HG02840 (cell line): ENCODE results near the gene HDC.

ENCODE experiments used
- ATAC-seq: cut with Tn5 transposase; IDR thresholded peaks from one replicate; pipeline ENCODE4 v1.9.1; 2021; ENCODE audit warnings: mild to moderate bottlenecking, moderate library complexity, moderate number of reproducible peaks; ENCODE audit not compliant: unreplicated experiment, low FRiP score

HDC gene

DNA sequence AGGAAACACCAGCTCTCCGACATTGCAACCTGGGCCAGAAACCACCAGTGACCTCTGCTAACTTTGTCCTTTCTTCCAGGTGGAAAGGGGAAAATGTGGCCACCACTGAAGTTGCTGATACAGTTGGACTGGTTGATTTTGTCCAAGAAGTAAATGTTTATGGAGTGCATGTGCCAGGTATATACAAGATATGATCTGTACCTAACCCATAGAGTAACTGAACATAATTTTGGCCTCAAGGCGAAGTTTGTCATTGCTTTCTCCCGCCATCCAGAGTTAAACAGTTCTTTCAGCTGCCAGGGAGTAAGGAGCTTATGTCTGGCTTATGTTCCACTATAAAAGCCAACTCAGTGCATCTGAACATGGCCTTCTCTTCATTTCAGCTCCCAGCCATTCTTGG is 36.7 kb downstream of the HDC start:
- ATAC-seq: no peak

DNA sequence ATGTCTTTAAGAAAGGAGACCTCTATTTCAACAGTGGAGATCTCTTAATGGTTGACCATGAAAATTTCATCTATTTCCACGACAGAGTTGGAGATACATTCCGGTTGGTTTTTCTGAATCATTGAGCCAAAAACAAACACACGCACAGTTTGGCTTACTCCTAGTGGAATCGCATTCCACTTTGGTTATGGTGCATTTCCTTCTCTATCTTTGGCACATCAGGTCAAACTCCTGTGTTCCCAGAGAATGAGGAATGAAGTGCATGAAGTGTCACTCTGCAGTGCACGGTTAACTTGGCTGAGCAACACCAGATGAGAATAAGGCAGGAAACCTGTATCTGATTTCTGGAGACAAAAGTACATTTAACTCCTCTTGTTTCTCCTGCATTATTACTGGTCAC is 38.5 kb downstream of the HDC start:
- ATAC-seq: no peak

DNA sequence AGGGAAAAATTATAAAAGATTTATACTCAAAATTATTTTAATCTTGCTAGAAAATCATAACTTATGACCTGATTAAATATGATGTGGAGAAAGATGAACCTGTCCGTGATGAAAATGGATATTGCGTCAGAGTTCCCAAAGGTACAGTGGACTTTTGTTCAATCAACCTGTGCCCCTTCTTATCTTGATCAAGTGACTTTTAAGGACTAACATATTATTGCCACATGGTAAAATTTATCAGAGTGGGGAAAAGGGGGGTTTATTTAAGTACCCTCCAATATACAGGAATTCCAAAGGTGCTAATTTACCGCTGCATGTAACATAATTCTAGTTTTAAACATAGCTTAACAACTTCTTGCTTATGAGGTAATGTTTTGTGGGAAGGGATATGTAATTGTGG is 39.6 kb downstream of the HDC start:
- ATAC-seq: no peak

DNA sequence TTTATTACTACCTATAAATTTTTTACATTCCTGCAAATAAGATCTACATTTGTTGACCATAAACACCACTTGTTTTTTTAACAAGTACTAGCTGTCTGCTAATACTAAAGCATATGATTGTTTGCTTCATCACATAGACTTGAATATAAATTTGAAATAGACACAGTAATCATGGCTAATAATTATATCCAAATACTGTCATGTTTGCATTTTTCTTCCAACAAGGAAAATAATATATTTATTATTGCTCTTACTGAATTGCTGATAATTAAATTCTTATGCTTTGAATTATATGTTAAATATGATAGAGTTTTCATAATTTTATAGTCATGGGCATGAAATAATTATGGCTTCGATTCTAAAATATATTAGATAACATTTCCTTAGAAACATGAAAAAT is 40.5 kb downstream of the HDC start:
- no peak for ATAC-seq

DNA sequence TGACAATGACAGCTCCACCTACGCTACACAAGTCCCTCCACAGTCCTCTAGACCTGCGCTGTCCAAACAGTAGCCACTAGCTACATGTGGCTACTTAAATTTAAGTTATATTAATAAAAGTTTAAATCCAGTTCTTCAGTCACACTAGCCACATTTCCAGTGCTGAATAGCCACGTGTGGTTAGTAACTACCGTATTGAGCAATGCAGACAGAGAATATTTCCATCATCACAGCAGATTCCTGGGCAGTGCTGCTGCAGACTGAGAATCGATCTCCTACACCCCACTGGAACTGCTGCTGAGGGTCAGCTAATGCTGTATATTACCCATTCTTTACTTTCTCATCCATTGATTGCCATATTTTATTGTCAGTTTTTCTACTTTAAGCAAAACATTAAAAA is 40.9 kb downstream of the HDC start:
- ATAC-seq: no peak

DNA sequence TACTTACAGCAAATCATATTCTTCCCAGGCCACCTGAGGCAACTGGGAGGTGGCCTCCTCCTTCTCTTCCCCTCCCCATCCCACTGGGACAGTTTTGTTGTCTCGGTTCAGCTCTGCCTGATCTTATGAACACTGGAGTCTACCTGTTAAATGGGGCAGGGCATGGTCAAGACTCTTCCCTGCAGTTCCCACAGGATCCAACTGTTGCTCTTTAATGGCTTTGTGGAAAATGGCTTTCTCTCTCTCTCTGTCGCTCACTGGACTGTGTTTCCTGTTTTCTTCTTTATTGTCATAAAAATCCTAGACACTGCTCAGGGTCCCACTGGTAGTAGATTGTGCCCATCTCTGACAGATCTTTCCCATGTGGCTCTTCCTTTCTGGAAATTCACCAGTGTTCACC is 43.3 kb downstream of the HDC start:
- ATAC-seq: no peak

DNA sequence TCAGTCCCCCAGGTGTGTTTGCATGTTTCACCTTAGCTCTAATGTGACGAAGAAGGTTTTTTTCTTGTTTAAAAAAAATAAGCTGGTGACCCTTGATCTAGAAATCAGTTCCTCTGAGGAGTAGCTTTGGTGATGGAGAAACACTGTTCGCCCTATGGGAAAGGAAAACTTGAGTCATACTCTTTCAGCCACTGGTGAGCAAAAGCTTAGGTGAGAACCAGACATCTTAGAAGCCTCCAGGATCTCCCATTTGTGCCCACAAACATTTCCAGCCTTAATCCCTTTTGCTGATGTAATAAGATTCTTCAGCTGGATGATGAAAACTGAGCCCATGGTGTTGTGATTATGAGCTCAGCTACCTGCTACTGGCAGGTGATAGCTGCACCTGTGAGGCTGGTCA is 45.7 kb downstream of the HDC start:
- ATAC-seq: no peak

DNA sequence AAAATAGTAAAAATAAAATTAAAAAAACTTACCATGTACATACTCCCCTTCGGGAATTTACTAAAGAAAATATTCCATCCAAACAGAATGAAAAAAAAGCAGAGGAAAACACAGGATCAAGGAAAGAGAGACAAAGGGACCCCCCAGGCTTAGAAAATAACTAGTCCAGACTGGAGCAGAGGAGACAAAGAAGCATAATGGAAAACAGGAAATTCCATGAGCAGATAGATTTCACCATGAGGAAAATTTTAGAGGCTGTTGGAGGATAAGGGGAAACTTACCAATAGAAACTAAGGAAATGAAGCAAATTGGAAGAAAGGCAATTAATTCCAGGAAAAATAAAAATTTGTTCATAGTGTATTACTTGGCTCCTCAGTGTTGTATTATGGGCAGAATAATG is 46.8 kb downstream of the HDC start:
- no peak for ATAC-seq

DNA sequence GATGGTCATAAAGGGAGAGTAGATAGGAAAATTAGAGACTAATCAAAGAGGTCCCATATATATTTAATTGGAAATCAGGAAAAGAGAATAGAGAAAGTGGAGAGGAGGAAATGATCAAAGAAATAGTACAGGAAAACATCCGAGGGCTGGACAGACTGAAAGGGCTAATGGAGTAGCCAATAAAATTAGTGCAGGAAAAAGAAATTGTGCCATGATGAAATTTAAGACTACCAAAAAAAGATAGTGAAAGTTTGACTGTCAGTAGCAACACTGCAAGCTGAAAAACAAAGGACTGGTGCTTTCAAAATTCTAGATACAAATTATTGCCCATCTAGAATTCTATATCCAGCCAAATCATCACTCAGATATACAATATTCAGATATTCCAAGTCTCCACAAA is 47.2 kb downstream of the HDC start:
- no peak for ATAC-seq

DNA sequence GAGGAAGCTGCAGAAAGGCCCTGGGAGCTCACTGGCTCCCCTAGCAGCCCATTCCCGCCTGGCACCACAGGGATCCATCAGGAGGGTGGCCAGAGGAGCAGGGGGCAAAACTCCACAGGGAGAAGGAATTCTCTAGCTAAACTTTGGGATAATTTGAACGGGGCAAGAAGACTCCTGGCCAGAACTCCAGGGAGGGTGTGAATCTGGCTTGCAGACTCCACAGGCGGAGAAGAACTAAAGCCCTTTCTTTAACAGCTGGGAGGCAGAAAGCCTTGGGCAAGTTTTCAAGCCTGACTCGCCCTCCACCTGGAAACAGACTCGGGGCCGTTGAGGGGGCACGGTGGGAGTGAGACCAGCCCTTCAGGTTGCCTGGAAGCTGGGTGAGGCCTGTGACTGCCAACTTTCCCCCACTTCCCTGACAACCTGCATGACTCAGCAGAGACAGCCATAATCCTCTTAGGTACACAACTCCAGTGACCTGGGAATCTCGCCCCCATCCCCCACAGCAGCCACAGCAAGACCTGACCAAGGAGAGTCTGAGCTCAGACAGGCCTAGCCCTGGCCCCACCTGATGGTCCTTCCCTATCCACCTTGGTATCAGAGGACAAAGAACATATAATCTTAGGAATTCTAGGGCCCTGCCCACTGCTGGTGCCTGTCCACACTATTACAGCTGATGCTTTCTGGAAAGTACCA is 54.9 kb downstream of the HDC start:
- ATAC-seq: no peak

DNA sequence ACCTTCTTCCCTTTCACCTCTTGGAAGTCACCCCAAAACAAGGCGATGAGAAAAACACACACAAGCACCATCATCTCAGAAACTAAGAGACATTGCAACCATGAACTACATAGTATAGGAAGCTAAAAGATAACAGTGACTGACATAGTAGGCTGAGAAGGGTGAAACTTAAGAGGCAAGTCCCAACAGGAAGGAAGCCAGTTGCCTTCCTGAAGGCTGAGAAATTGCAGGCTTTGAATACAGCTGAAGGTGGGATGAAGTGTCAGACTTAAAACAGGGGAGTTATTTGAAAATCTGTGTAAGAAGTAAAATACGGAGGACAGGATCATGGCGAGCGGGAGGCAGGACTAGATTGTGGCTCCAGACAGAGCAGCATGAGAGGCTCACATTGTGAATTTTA is 55.7 kb downstream of the HDC start:
- ATAC-seq: no peak

DNA sequence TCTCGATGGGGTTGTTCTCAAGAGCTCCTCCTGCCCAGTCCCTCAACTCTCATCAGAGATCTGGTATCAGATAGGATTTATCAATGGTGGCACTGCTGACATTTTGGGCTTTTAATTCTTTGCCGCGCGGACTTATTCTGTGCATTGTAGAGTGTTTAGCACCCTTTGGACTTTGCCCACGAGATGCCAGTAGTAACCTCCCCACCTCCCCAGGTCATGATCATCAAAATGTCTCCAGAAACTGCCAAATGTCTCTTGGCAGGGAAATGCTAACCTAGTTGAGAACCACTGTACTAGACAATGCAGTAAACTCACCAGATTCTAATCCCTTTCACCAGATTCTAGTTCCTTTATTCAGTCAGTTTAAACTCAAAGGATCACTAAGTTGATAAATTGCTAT is 59.5 kb downstream of the HDC start:
- ATAC-seq: no peak

DNA sequence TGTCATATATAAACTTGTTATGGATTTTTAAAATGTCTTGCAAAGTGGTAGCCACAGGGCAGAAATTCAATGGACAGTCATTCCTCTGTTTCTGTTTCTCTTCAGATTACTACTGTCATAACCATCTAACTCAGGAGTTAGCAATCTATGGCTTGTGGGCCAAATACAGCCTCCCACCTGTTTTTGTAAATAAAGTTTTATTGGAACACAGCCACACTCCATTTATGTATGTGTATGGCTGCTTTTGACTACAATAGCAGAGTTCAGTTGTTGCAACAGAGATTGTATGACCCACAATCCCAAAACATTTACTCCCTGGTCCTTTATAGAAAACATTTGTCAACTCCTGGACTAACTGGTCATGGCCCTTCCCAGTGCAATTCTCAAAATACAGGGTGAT is 63.5 kb downstream of the HDC start:
- ATAC-seq: no peak

DNA sequence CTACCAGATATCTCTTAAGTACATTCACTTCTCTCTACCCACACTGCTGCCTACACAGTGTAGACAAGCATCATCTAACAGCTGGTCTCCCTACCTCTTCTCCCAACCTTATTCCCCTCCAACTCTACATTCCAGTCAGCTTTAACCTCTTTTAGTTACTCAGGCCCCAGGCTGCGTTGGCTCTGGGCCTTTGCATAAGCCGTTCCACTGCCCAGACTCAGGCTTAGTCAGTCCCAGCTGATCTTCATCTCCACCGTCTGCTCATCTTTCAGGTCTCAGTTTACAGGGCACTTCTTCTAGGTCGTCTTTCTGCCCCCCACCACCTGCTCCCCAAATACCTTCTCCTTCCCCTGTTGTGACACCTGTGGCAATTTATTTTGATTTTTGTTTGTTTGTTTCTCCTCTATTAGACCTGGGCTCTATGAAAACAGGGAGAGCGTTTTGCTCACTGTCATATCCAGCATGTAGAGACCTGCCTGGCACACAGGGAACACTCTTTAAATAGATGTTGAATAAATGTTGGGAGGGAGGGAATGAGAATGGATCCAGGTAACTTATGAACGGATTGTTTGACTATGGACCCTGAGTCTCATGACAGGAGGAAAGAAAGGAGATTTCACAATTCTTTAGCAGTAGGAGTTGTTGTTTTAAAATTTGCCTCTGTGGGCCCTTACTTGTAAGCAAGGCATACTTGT is 72.5 kb downstream of the HDC start:
- no peak for ATAC-seq

DNA sequence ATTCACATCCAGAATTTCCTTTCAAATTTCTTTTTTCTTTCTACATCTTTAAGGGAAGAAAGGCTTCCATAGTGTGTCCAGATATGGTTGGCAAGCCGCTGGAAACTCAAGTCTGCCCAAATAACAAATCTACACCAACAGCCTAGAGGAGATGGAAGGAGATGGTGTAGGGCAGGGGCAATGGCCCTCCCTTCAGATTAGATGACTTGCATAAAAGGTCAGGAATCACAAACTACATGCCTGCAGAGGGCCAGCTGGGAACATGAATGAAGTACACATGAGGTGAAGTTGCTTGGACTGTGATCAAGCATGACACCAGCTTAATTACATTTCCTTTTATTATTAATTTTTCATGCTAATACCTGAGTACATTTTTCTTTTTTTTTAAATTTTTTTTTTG is 73.4 kb downstream of the HDC start:
- ATAC-seq: no peak
